OCI-LY7 (cell line): ENCODE measurements around the gene ZNF519.

ENCODE experiments used
- EZH2phosphoT487 ChIP-seq: fragments of 200-600 bp; sonication (generic); IDR thresholded peaks from 2 replicates; pipeline ENCODE4 v1.6.1; 2018; ENCODE audit warnings: low read depth, borderline replicate concordance, mild to moderate bottlenecking, mixed run types, antibody characterized with exemption, low read length, moderate library complexity, mixed read lengths
- TF ChIP-seq, protein P1 (sequence below): fragments of 200-600 bp; sonication (generic); conservative IDR thresholded peaks from 2 replicates; pipeline ENCODE4 v1.5.1; 2014; ENCODE audit warnings: mild to moderate bottlenecking, antibody characterized with exemption, low read length, moderate library complexity, mixed read lengths

DNA sequence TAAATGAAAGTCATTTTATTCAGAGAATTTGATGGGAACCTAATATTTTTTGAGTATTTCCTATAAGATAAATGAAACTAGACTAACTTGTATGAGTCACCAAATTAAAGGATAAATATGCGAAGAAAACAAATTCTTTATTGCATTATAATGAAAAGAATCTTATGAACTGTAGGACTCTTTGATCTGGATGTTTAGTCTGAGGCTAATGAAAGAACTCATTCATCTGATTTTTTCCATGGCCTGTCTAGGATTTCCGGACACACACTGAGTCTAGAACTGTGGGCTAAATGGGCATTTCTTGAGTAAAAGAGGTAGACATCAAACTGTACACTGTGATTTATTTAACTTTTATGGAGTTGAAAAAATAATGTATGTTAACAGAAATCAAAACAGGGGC, 43.0 kb downstream of the ZNF519 start:
- TF ChIP-seq, protein P1, sequence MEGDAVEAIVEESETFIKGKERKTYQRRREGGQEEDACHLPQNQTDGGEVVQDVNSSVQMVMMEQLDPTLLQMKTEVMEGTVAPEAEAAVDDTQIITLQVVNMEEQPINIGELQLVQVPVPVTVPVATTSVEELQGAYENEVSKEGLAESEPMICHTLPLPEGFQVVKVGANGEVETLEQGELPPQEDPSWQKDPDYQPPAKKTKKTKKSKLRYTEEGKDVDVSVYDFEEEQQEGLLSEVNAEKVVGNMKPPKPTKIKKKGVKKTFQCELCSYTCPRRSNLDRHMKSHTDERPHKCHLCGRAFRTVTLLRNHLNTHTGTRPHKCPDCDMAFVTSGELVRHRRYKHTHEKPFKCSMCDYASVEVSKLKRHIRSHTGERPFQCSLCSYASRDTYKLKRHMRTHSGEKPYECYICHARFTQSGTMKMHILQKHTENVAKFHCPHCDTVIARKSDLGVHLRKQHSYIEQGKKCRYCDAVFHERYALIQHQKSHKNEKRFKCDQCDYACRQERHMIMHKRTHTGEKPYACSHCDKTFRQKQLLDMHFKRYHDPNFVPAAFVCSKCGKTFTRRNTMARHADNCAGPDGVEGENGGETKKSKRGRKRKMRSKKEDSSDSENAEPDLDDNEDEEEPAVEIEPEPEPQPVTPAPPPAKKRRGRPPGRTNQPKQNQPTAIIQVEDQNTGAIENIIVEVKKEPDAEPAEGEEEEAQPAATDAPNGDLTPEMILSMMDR, result no peak
- no peak for TF ChIP-seq EZH2phosphoT487
